T-cell (primary cell): ENCODE measurements around the gene APIP. TPM values are rescaled to one million over a fixed set of nuclear protein-coding genes. Genes with fewer than 3 reads are reported as not detected.

ENCODE experiments used
- ATAC-seq, 4 experiments: fragments of 200-7000 bp in 3 of 4; fragments of 150-1000 bp in 1 of 4; cut with Tn5 transposase; replicated peaks in 1 of 4; 1 replicate in 3 of 4; 2 replicates in 1 of 4; pipeline ENCODE4 v1.10.0; 2021; ENCODE audit warnings: moderate library complexity in 3 of 4, mild to moderate bottlenecking in 2 of 4, moderate number of reproducible peaks in 1 of 4
- CTCF ChIA-PET, 2 donors: fragments of 300-600 bp; sonication (Branson Sonifier 250); formaldehyde crosslinking; loops; one replicate each; lab custom pipeline; 2022; ENCODE audit warnings: antibody characterized with exemption in 2 of 2; lab: Charles Lee
- POLR2A ChIA-PET, 2 donors: fragments of 300-600 bp; sonication (Branson Sonifier 250); formaldehyde crosslinking; loops; one replicate each; lab custom pipeline; 2022; ENCODE audit warnings: antibody characterized with exemption in 2 of 2; lab: Charles Lee
- DNase-seq, 35 experiments: peaks; one replicate each; pipeline versions ENCODE4 v3.0.0 to v3.0.0-alpha.2; 2013 to 2023
- H3K27ac ChIP-seq: one replicate; pipeline ENCODE4 v1.5.1; 2013; ENCODE audit warnings: low read length
- H3K27me3 ChIP-seq, 2 experiments: replicated peaks in 1 of 2; 1 replicate in 1 of 2; 2 replicates in 1 of 2; pipeline versions ENCODE4 v1.6.1 to v1.7.0; 2013; ENCODE audit warnings: low read length in 1 of 2, mixed read lengths in 1 of 2; ENCODE audit not compliant: control insufficient read depth in 2 of 2, insufficient read depth in 2 of 2; ENCODE audit errors: extremely low read depth in 1 of 2
- H3K36me3 ChIP-seq, 2 donors: 1 replicate in 1 of 2; 2 replicates in 1 of 2; pipeline versions ENCODE4 v1.6.1 to v1.7.0; 2013; ENCODE audit warnings: low read length in 1 of 2; ENCODE audit not compliant: control insufficient read depth in 2 of 2, insufficient read depth in 1 of 2; ENCODE audit errors: extremely low read depth in 1 of 2
- H3K4me1 ChIP-seq, 2 experiments: 1 replicate in 1 of 2; 2 replicates in 1 of 2; pipeline versions ENCODE4 v1.6.1 to v1.7.0; 2013; ENCODE audit warnings: low read length in 2 of 2, mixed read lengths in 1 of 2; ENCODE audit not compliant: insufficient read depth in 2 of 2, control insufficient read depth in 1 of 2; ENCODE audit errors: extremely low read depth in 1 of 2
- H3K4me3 ChIP-seq, 2 donors: 1 replicate in 1 of 2; 2 replicates in 1 of 2; pipeline versions ENCODE4 v1.5.1 to v1.7.0; 2013; ENCODE audit warnings: mild to moderate bottlenecking in 2 of 2, low read length in 1 of 2, moderate library complexity in 1 of 2; ENCODE audit not compliant: control insufficient read depth in 1 of 2; ENCODE audit errors: extremely low read depth in 1 of 2
- H3K9me3 ChIP-seq: 2 replicates; pipeline ENCODE4 v1.7.0; 2013
- H3K27ac Mint-ChIP-seq, 2 donors: one replicate each; pipeline ENCODE4 v1.8.0; 2020 to 2021; ENCODE audit warnings: mild to moderate bottlenecking in 2 of 2, mixed read lengths in 2 of 2
- H3K27me3 Mint-ChIP-seq, 2 donors: one replicate each; pipeline ENCODE4 v1.8.0; 2021 to 2022; ENCODE audit warnings: mixed read lengths in 2 of 2
- H3K36me3 Mint-ChIP-seq: one replicate; pipeline ENCODE4 v1.8.0; 2021; ENCODE audit warnings: mixed read lengths
- H3K4me1 Mint-ChIP-seq, 3 donors: one replicate each; pipeline ENCODE4 v1.8.0; 2020 to 2022; ENCODE audit warnings: mixed read lengths in 3 of 3, mild to moderate bottlenecking in 1 of 3
- H3K4me3 Mint-ChIP-seq, 3 donors: one replicate each; pipeline ENCODE4 v1.8.0; 2020 to 2022; ENCODE audit warnings: mild to moderate bottlenecking in 3 of 3, mixed read lengths in 3 of 3, moderate library complexity in 3 of 3
- H3K9me3 Mint-ChIP-seq, 3 donors: one replicate each; pipeline ENCODE4 v1.8.0; 2020 to 2022; ENCODE audit warnings: mixed read lengths in 3 of 3
- WGBS: methylation state at CpG from one replicate; pipeline ENCODE4 v1.1.5; 2013; ENCODE audit warnings: missing lambda C conversion rate; ENCODE audit not compliant: insufficient coverage; 5-methylcytosine and 5-hydroxymethylcytosine counted together
- total RNA-seq, 35 experiments: library from RNA in 6 of 35; stranded (reverse) in 6 of 35; fragments of 120-200 nt in 1 of 35; gene quantifications; one replicate each; pipeline versions ENCODE4 v1.2.1 to v1.2.4 and lab custom pipeline; 2013 to 2026

APIP gene
- total RNA-seq, 5 donors from 2014 or later (not counting 1 experiment from before 2014, with no cell fraction given) = 9.4 to 15.7 (median 15.6) TPM

DNA sequence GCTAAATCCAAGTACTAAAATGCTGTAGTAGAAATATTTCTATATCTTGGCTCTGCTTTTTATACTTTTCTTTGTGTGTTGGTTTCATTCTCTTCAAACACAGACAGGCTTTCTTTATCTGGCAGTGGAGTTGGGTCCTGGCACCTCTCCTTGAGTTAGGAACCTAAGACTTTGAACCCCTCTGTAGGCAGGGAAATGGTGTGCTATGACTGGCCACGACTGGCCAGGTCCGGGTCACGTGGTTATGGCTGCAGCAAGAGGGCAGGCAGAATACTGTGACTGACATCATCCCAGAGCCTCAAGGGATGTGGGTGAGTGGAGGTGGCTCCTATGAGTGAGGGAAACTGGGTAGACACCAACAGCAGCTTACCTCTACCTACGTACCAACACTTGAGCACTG lies 42.0 kb downstream of the APIP start:
- H3K4me1 Mint-ChIP-seq = no peaks in the 10 kb centered on the region
- H3K27me3 ChIP-seq = no peaks in the 10 kb centered on the region
- H3K4me3 ChIP-seq = no peak overlapping the region
- no peaks in the 10 kb centered on the region for H3K9me3 Mint-ChIP-seq
- ATAC-seq (no peak), DNase-seq (no peak)
- no peaks in the 10 kb centered on the region for H3K27me3 Mint-ChIP-seq
- H3K27ac ChIP-seq = no peak overlapping the region
- H3K36me3 ChIP-seq = no peaks in the 10 kb centered on the region
- peaks cover 18% of the 10 kb centered on the region for H3K36me3 Mint-ChIP-seq
- no peaks in the 10 kb centered on the region for H3K9me3 ChIP-seq
- POLR2A ChIA-PET = no interaction called here
- CTCF ChIA-PET = no interaction called here
- H3K4me3 Mint-ChIP-seq = no peak overlapping the region
- H3K27ac Mint-ChIP-seq = no peak overlapping the region
- no peaks in the 10 kb centered on the region for H3K4me1 ChIP-seq
- 100% methylated on average over 3 of the region's 4 CpGs for WGBS

DNA sequence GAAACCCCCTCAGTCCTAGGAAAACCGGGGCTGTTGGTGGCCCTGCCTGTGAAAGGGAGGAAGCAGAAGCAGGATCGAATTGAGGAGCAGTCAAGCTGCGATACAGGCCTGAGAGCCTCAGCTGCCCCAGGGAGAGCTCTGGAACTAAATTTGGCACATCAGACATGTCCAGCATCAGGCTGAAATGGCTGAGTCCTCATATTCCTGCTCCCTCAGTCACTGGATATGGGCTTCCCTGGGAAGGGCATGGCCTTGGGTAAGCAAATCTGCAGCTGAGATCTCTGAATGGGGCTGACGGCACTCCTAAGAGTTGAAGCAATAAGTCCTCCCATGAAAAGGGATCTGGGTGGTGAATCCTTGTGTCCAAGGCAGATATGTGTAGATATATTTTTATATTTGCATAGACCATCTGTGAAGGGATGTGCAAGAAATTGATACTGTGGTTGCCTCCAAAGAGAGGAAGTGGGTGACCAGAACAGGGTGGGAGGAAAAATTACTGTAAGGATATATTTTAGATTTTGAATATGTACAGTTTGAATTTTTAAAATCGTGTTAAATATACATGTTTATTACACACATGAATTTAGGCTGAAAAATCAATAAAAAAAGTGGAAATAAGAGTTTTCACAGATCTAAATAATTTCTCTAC lies 45.5 kb downstream of the APIP start:
- ATAC-seq = no peak
- ChIA-PET POLR2A (no interaction called here), CTCF (no interaction called here)
- Histone ChIP-seq H3K27ac (no peak overlapping the region), H3K4me1 (no peaks in the 10 kb centered on the region), H3K4me3 (no peak overlapping the region), H3K36me3 (no peaks in the 10 kb centered on the region), H3K27me3 (no peaks in the 10 kb centered on the region), H3K9me3 (no peaks in the 10 kb centered on the region)
- Mint-ChIP-seq H3K4me1 (no peaks in the 10 kb centered on the region), H3K27me3 (no peaks in the 10 kb centered on the region), H3K9me3 (no peaks in the 10 kb centered on the region), H3K27ac (no peak overlapping the region), H3K36me3 (peaks cover 12% of the 10 kb centered on the region), H3K4me3 (no peak overlapping the region)
- DNase-seq = no peak
- 85% methylated on average over 4 of the region's 5 CpGs for WGBS

DNA sequence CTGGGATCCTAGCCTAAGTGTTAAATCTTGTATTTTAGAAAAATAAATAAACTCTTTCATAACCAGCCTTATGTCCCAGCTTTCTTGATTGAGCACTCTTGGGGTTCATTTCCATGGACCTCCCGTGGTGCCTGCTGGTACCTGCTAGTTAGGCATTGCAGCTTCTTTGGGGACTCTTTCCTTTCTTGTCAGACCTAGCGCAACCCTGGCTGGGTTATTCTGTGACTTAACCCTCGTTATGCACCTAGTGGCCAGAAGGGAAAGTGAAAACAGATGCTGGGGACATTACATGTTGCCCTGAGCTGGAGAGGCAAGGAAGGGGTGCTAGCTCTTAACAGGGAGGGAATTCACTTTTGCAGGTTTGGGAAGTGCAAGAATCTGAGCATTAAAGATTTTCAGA lies 46.8 kb downstream of the APIP start:
- Mint-ChIP-seq H3K9me3 (no peaks in the 10 kb centered on the region), H3K27ac (no peak overlapping the region), H3K27me3 (no peaks in the 10 kb centered on the region), H3K4me1 (no peaks in the 10 kb centered on the region), H3K36me3 (peaks cover 5% of the 10 kb centered on the region), H3K4me3 (no peak overlapping the region)
- no peak for ATAC-seq
- no peak overlapping the region for H3K4me3 ChIP-seq
- H3K9me3 ChIP-seq = no peaks in the 10 kb centered on the region
- no peak for DNase-seq
- 96% methylated on average over 3 of the region's 3 CpGs for WGBS
- no peaks in the 10 kb centered on the region for H3K36me3 ChIP-seq
- H3K27ac ChIP-seq = no peak overlapping the region
- H3K27me3 ChIP-seq = no peaks in the 10 kb centered on the region
- no peaks in the 10 kb centered on the region for H3K4me1 ChIP-seq
- ChIA-PET CTCF (no interaction called here), POLR2A (no interaction called here)

DNA sequence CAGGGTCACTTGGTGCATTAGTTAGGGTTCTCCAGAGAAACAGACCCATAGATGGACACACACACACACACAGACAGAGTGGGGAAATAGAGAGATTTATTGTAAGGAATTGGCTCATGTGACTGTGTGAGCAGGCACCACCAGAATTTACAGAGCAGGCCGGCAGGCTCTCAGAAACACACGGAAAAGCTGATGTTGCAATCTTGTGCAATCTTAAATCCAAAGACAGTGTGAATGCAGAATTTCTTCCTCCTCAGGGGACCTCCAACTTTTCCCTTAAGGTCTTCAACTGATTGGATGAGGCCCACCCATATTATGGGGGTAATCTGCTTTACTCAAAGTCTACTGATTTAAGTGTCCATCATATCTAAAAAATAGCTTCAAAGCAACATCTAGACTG lies 49.8 kb downstream of the APIP start:
- Histone ChIP-seq H3K27ac (no peak overlapping the region), H3K4me3 (no peak overlapping the region), H3K4me1 (no peaks in the 10 kb centered on the region), H3K9me3 (no peaks in the 10 kb centered on the region), H3K36me3 (no peaks in the 10 kb centered on the region), H3K27me3 (no peaks in the 10 kb centered on the region)
- POLR2A ChIA-PET = no interaction called here
- ATAC-seq (no peak), DNase-seq (no peak)
- 100% methylated on average over 2 of the region's 2 CpGs for WGBS
- Mint-ChIP-seq H3K4me3 (no peak overlapping the region), H3K27me3 (no peaks in the 10 kb centered on the region), H3K9me3 (no peaks in the 10 kb centered on the region), H3K36me3 (peaks cover 3% of the 10 kb centered on the region), H3K4me1 (no peaks in the 10 kb centered on the region), H3K27ac (no peak overlapping the region)
- CTCF ChIA-PET = no interaction called here

DNA sequence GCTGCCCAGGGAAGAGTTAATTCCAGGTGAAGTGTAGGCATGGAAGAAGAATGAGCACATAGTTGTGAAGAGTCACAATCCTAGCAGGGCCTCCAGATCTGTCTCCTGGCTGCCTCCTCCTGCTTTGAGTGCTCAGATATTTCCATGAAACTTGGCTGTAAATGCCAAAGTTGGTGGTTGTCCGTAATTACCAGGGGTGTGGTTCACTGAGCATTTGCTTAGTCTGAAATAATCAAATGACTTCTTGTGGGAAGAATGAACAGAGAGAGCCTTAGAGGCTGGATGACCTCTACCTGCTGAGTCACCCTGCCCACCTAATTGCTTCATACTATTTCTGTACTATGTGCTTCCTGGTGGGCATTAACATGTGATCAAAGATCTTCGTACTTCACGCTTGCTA lies 50.9 kb downstream of the APIP start:
- no peak overlapping the region for H3K4me3 ChIP-seq
- ChIA-PET CTCF (no interaction called here), POLR2A (no interaction called here)
- Mint-ChIP-seq H3K4me3 (no peak overlapping the region), H3K9me3 (no peaks in the 10 kb centered on the region), H3K27ac (no peak overlapping the region), H3K36me3 (peaks cover 3% of the 10 kb centered on the region), H3K27me3 (no peaks in the 10 kb centered on the region), H3K4me1 (no peaks in the 10 kb centered on the region)
- ATAC-seq (no peak), DNase-seq (no peak)
- no peaks in the 10 kb centered on the region for H3K27me3 ChIP-seq
- whole genome bisulfite sequencing = 100% methylated on average over 2 of the region's 3 CpGs
- no peaks in the 10 kb centered on the region for H3K36me3 ChIP-seq
- H3K9me3 ChIP-seq = no peaks in the 10 kb centered on the region
- no peak overlapping the region for H3K27ac ChIP-seq
- no peaks in the 10 kb centered on the region for H3K4me1 ChIP-seq

DNA sequence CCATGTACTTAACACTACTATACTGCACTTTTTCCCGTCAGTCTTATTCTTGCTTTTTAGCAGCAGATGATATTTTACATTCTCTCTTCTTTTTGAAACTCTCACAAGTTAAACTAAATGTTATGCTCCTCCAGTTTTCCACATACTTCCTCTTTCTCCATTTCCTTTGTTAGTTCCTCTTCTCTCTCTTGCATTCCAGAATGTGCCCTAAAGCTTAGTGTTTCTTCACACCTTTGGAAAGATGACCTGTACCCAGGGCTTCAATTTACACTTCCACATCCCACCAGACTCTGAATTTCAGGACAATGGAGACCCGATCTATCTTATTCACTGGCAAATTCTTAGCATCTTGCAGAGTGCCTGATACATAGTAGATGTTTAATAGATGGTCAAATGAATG lies 51.8 kb downstream of the APIP start:
- DNase-seq (no peak), ATAC-seq (no peak)
- POLR2A ChIA-PET = no interaction called here
- Histone ChIP-seq H3K27ac (no peak overlapping the region), H3K4me1 (no peaks in the 10 kb centered on the region), H3K9me3 (no peaks in the 10 kb centered on the region), H3K4me3 (no peak overlapping the region), H3K36me3 (no peaks in the 10 kb centered on the region), H3K27me3 (no peaks in the 10 kb centered on the region)
- Mint-ChIP-seq H3K27me3 (no peaks in the 10 kb centered on the region), H3K27ac (no peak overlapping the region), H3K4me3 (no peak overlapping the region), H3K36me3 (peaks cover 3% of the 10 kb centered on the region), H3K9me3 (no peaks in the 10 kb centered on the region), H3K4me1 (no peaks in the 10 kb centered on the region)
- CTCF ChIA-PET = interaction anchor here in 1 of 2 donors (0.5 kb wide), 1 partner anchor 133 kb away, joined by 3 read pairs; no protein-coding TSS in a partner anchor
- 91% methylated on average over 1 of the region's 2 CpGs for WGBS

DNA sequence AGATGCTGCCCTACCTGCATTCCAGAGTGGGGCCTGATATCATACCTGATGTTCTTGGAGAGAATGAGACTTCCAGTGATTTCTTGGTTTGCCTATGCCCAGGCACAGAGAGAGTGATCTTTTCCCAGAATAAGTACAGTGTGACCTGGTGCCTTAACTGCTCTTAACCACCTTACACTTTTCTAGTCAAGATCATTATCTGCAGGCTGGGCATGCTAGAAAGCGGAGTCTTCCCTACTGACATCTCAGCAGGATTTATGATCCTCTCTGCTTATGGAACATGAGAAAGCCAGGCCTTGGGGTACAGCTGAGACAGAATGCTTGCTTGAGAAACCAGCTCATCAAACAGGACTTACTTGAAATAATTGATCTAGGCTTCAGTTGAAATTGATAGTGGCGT lies 53.1 kb downstream of the APIP start:
- Mint-ChIP-seq H3K4me3 (no peak overlapping the region), H3K27me3 (no peaks in the 10 kb centered on the region), H3K27ac (no peak overlapping the region), H3K36me3 (peaks cover 3% of the 10 kb centered on the region), H3K9me3 (no peaks in the 10 kb centered on the region), H3K4me1 (no peaks in the 10 kb centered on the region)
- Histone ChIP-seq H3K27me3 (no peaks in the 10 kb centered on the region), H3K27ac (no peak overlapping the region), H3K36me3 (no peaks in the 10 kb centered on the region), H3K4me3 (no peak overlapping the region), H3K4me1 (no peaks in the 10 kb centered on the region), H3K9me3 (no peaks in the 10 kb centered on the region)
- ChIA-PET CTCF (no interaction called here), POLR2A (no interaction called here)
- 80% methylated on average over 1 of the region's 2 CpGs for WGBS
- no peak for DNase-seq
- ATAC-seq = no peak
